Neuronal stem cell (in vitro differentiated cells): ENCODE measurements around the gene CLTCL1.

Source experiments
- DNase-seq: peaks from one replicate; pipeline ENCODE4 v3.0.0-alpha.2; 2013; ENCODE audit warnings: low spot score
- H2AFZ ChIP-seq: one replicate; pipeline ENCODE4 v1.6.1; 2013; ENCODE audit warnings: mild to moderate bottlenecking, low read length, inconsistent platforms
- H2AK5ac ChIP-seq: 2 replicates; pipeline ENCODE4 v1.6.1; 2013; ENCODE audit warnings: low read depth, mild to moderate bottlenecking, inconsistent platforms, low read length, moderate library complexity, mixed read lengths
- H2BK120ac ChIP-seq: 2 replicates; pipeline ENCODE4 v1.6.1; 2013; ENCODE audit warnings: low read depth, mild to moderate bottlenecking, inconsistent platforms, low read length, moderate library complexity, mixed read lengths
- H2BK12ac ChIP-seq: one replicate; pipeline ENCODE4 v1.6.1; 2013; ENCODE audit warnings: low read length, inconsistent platforms
- H2BK15ac ChIP-seq: 2 replicates; pipeline ENCODE4 v1.6.1; 2013; ENCODE audit warnings: mild to moderate bottlenecking, low read length, inconsistent platforms, mixed read lengths
- H2BK5ac ChIP-seq: one replicate; pipeline ENCODE4 v1.6.1; 2013; ENCODE audit warnings: inconsistent platforms, mild to moderate bottlenecking, low read length, moderate library complexity
- H3K14ac ChIP-seq: one replicate; pipeline ENCODE4 v1.6.1; 2013; ENCODE audit warnings: low read length, inconsistent platforms
- H3K18ac ChIP-seq: 2 replicates; pipeline ENCODE4 v1.6.1; 2013; ENCODE audit warnings: low read length, inconsistent platforms
- H3K23ac ChIP-seq: 2 replicates; pipeline ENCODE4 v1.6.1; 2013; ENCODE audit warnings: low read depth, mild to moderate bottlenecking, mixed read lengths, low read length, inconsistent platforms; ENCODE audit not compliant: poor library complexity
- H3K27ac ChIP-seq: replicated peaks from 3 replicates; pipeline ENCODE4 v1.5.1; 2013; ENCODE audit warnings: low read length, inconsistent platforms
- H3K27me3 ChIP-seq, 3 experiments: 2 replicates each; pipeline ENCODE4 v1.6.1; 2013; ENCODE audit warnings: low read length in 3 of 3, mild to moderate bottlenecking in 2 of 3, inconsistent platforms in 1 of 3, low read depth in 1 of 3, mixed read lengths in 1 of 3, moderate library complexity in 1 of 3; ENCODE audit not compliant: control insufficient read depth in 3 of 3, insufficient read depth in 3 of 3
- H3K36me3 ChIP-seq, 2 donors: replicated peaks in 1 of 2; 2 replicates each; pipeline ENCODE4 v1.6.1; 2013; ENCODE audit warnings: low read length in 2 of 2; ENCODE audit not compliant: control insufficient read depth in 2 of 2, insufficient read depth in 2 of 2
- H3K4ac ChIP-seq: 2 replicates; pipeline ENCODE4 v1.6.1; 2013; ENCODE audit warnings: inconsistent platforms, mild to moderate bottlenecking, low read length, moderate library complexity
- H3K4me1 ChIP-seq, 2 donors: 1 replicate in 1 of 2; 2 replicates in 1 of 2; pipeline ENCODE4 v1.6.1; 2013; ENCODE audit warnings: low read length in 2 of 2, low read depth in 1 of 2; ENCODE audit not compliant: control insufficient read depth in 2 of 2, insufficient read depth in 1 of 2
- H3K4me2 ChIP-seq: one replicate; pipeline ENCODE4 v1.6.1; 2013; ENCODE audit warnings: mild to moderate bottlenecking, low read length, inconsistent platforms; ENCODE audit not compliant: insufficient read depth, poor library complexity, severe bottlenecking
- H3K4me3 ChIP-seq, 2 donors: 2 replicates each; pipeline ENCODE4 v1.5.1; 2013; ENCODE audit warnings: low read length in 2 of 2, mild to moderate bottlenecking in 2 of 2, inconsistent platforms in 1 of 2, moderate library complexity in 1 of 2
- H3K79me1 ChIP-seq: one replicate; pipeline ENCODE4 v1.6.1; 2013; ENCODE audit warnings: low read depth, mild to moderate bottlenecking, inconsistent platforms, low read length, moderate library complexity
- H3K9ac ChIP-seq: one replicate; pipeline ENCODE4 v1.6.1; 2013; ENCODE audit warnings: mild to moderate bottlenecking, low read depth, low read length, inconsistent platforms; ENCODE audit not compliant: poor library complexity
- H3K9me3 ChIP-seq, 2 donors: replicated peaks in 1 of 2; 2 replicates each; pipeline versions ENCODE3 to v1.6.1; 2013; ENCODE audit warnings: low read length in 2 of 2, mild to moderate bottlenecking in 2 of 2, inconsistent platforms in 1 of 2, low read depth in 1 of 2, mixed read lengths in 1 of 2, moderate library complexity in 1 of 2; ENCODE audit not compliant: control insufficient read depth in 2 of 2, insufficient read depth in 1 of 2
- H4K8ac ChIP-seq: one replicate; pipeline ENCODE4 v1.6.1; 2013; ENCODE audit warnings: low read depth, mild to moderate bottlenecking, inconsistent platforms, low read length, moderate library complexity
- H4K91ac ChIP-seq: one replicate; pipeline ENCODE4 v1.6.1; 2013; ENCODE audit warnings: low read length, low read depth, mild to moderate bottlenecking, inconsistent platforms; ENCODE audit not compliant: poor library complexity
- WGBS, 2 donors: extraction: QIAGEN DNeasy Blood & Tissue Kit; methylation state at CpG; one replicate each; pipeline ENCODE4 v1.1.7; 2013; ENCODE audit warnings: missing lambda C conversion rate in 2 of 2, mixed read lengths in 1 of 2; ENCODE audit not compliant: insufficient read length in 2 of 2, insufficient replicate concordance in 1 of 2; ENCODE audit errors: extremely low coverage in 2 of 2; 5-methylcytosine and 5-hydroxymethylcytosine counted together

CLTCL1 gene

GRCh38 chr22:19266547-19267086 lies 24.9 kb downstream of the CLTCL1 start:
- Histone ChIP-seq H2AK5ac (no peak overlapping the region), H2BK15ac (no peak overlapping the region), H3K4me1 (no peaks in the 10 kb centered on the region), H2BK5ac (no peak overlapping the region), H3K9ac (no peak overlapping the region), H3K4me2 (no peak overlapping the region), H2AFZ (no peak overlapping the region), H3K79me1 (no peaks in the 10 kb centered on the region), H3K4ac (no peak overlapping the region), H3K9me3 (peaks cover 4 to 5% of the 10 kb centered on the region in 2 donors), H3K23ac (no peak overlapping the region), H3K27ac (no peak overlapping the region), H3K14ac (no peak overlapping the region), H2BK120ac (no peak overlapping the region), H3K4me3 (no peak overlapping the region), H3K36me3 (no peaks in the 10 kb centered on the region), H3K18ac (no peak overlapping the region), H3K27me3 (no peaks in the 10 kb centered on the region), H2BK12ac (no peak overlapping the region), H4K91ac (no peak overlapping the region), H4K8ac (no peak overlapping the region)
- DNase-seq: no peak
- WGBS, 2 donors: no CpG with 5 or more reads among the region's 2 CpGs

GRCh38 chr22:19265779-19266178 lies 25.7 kb downstream of the CLTCL1 start:
- H3K4me3 ChIP-seq: no peak overlapping the region
- H3K14ac ChIP-seq: no peak overlapping the region
- H2BK15ac ChIP-seq: no peak overlapping the region
- no peak overlapping the region for H3K18ac ChIP-seq
- H3K27ac ChIP-seq: no peak overlapping the region
- H4K91ac ChIP-seq: no peak overlapping the region
- no peak overlapping the region for H2BK5ac ChIP-seq
- no peaks in the 10 kb centered on the region for H3K36me3 ChIP-seq
- H3K79me1 ChIP-seq: no peaks in the 10 kb centered on the region
- H2BK12ac ChIP-seq: no peak overlapping the region
- no peak overlapping the region for H3K9ac ChIP-seq
- H3K23ac ChIP-seq: no peak overlapping the region
- peaks cover 4 to 5% of the 10 kb centered on the region in 2 donors for H3K9me3 ChIP-seq
- H2BK120ac ChIP-seq: no peak overlapping the region
- H3K27me3 ChIP-seq: no peaks in the 10 kb centered on the region
- H2AFZ ChIP-seq: no peak overlapping the region
- H3K4ac ChIP-seq: no peak overlapping the region
- no peak overlapping the region for H3K4me2 ChIP-seq
- no peak overlapping the region for H2AK5ac ChIP-seq
- DNase-seq: no peak
- H3K4me1 ChIP-seq: no peaks in the 10 kb centered on the region
- no CpG with 5 or more reads among the region's 2 CpGs for WGBS, 2 donors
- no peak overlapping the region for H4K8ac ChIP-seq

- Histone ChIP-seq H3K4me3 (no peak overlapping the region), H2BK15ac (no peak overlapping the region), H3K9me3 (peaks cover 1 to 3% of the 10 kb centered on the region in 2 donors), H3K36me3 (no peaks in the 10 kb centered on the region), H2BK5ac (no peak overlapping the region), H3K18ac (no peak overlapping the region), H3K14ac (no peak overlapping the region), H2AK5ac (no peak overlapping the region), H2BK120ac (no peak overlapping the region), H2BK12ac (no peak overlapping the region), H3K9ac (no peak overlapping the region), H3K23ac (no peak overlapping the region), H3K4ac (no peak overlapping the region), H4K91ac (no peak overlapping the region), H2AFZ (no peak overlapping the region), H3K27me3 (no peaks in the 10 kb centered on the region), H4K8ac (no peak overlapping the region), H3K4me1 (no peaks in the 10 kb centered on the region), H3K4me2 (no peak overlapping the region), H3K79me1 (no peaks in the 10 kb centered on the region), H3K27ac (no peak overlapping the region)
- no CpG with 5 or more reads among the region's 6 CpGs for WGBS, 2 donors
- DNase-seq: no peak
Measured at GRCh38 chr22:19260804-19261203, 30.7 kb downstream of the CLTCL1 start.

- Histone ChIP-seq H3K79me1 (no peaks in the 10 kb centered on the region), H2AK5ac (no peak overlapping the region), H2AFZ (no peak overlapping the region), H3K23ac (no peak overlapping the region), H3K27me3 (no peaks in the 10 kb centered on the region), H3K9me3 (peaks cover 0 to 3% of the 10 kb centered on the region in 2 donors), H2BK5ac (no peak overlapping the region), H3K14ac (no peak overlapping the region), H3K9ac (no peak overlapping the region), H3K4me3 (no peak overlapping the region), H3K4me1 (no peaks in the 10 kb centered on the region), H4K8ac (no peak overlapping the region), H3K36me3 (no peaks in the 10 kb centered on the region), H4K91ac (no peak overlapping the region), H3K4ac (no peak overlapping the region), H2BK12ac (no peak overlapping the region), H3K27ac (no peak overlapping the region), H3K18ac (no peak overlapping the region), H2BK120ac (no peak overlapping the region), H2BK15ac (no peak overlapping the region), H3K4me2 (no peak overlapping the region)
- DNase-seq: no peak
- no CpG with 5 or more reads among the region's 6 CpGs for WGBS, 2 donors
Measured at GRCh38 chr22:19260194-19260593, 31.3 kb downstream of the CLTCL1 start.
